Measurements from ENCODE around the gene EFCAB11. TPM values are rescaled to one million over a fixed set of nuclear protein-coding genes. Genes with fewer than 3 reads are reported as not detected.

Gene EFCAB11
- total and polyA plus RNA-seq, 2 of the 8 experiments (the other 6 are each of a cell fraction or from before 2014, with no cell fraction given), result 6.8 to 12.8 TPM

DNA sequence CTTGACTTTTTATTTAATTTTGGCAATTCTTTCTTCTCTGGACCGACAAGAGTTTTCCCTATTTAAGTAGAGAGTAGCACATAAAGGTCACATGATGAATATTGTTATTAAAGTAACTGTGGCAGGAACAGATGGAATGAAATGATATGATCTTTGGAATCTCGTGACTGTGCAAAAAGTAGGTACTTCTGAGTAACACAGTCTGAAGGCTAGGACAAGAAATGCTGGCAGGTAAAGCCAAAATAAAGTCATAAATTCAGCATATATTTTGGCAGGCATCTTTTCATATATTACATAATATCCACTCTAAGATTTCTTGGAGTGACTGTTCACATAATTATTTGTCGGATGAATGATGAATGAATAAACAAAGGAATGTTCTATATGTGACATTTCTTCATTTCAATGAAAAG is 121.4 kb downstream of the EFCAB11 start (continued):
- TF ChIP-seq, protein P1, sequence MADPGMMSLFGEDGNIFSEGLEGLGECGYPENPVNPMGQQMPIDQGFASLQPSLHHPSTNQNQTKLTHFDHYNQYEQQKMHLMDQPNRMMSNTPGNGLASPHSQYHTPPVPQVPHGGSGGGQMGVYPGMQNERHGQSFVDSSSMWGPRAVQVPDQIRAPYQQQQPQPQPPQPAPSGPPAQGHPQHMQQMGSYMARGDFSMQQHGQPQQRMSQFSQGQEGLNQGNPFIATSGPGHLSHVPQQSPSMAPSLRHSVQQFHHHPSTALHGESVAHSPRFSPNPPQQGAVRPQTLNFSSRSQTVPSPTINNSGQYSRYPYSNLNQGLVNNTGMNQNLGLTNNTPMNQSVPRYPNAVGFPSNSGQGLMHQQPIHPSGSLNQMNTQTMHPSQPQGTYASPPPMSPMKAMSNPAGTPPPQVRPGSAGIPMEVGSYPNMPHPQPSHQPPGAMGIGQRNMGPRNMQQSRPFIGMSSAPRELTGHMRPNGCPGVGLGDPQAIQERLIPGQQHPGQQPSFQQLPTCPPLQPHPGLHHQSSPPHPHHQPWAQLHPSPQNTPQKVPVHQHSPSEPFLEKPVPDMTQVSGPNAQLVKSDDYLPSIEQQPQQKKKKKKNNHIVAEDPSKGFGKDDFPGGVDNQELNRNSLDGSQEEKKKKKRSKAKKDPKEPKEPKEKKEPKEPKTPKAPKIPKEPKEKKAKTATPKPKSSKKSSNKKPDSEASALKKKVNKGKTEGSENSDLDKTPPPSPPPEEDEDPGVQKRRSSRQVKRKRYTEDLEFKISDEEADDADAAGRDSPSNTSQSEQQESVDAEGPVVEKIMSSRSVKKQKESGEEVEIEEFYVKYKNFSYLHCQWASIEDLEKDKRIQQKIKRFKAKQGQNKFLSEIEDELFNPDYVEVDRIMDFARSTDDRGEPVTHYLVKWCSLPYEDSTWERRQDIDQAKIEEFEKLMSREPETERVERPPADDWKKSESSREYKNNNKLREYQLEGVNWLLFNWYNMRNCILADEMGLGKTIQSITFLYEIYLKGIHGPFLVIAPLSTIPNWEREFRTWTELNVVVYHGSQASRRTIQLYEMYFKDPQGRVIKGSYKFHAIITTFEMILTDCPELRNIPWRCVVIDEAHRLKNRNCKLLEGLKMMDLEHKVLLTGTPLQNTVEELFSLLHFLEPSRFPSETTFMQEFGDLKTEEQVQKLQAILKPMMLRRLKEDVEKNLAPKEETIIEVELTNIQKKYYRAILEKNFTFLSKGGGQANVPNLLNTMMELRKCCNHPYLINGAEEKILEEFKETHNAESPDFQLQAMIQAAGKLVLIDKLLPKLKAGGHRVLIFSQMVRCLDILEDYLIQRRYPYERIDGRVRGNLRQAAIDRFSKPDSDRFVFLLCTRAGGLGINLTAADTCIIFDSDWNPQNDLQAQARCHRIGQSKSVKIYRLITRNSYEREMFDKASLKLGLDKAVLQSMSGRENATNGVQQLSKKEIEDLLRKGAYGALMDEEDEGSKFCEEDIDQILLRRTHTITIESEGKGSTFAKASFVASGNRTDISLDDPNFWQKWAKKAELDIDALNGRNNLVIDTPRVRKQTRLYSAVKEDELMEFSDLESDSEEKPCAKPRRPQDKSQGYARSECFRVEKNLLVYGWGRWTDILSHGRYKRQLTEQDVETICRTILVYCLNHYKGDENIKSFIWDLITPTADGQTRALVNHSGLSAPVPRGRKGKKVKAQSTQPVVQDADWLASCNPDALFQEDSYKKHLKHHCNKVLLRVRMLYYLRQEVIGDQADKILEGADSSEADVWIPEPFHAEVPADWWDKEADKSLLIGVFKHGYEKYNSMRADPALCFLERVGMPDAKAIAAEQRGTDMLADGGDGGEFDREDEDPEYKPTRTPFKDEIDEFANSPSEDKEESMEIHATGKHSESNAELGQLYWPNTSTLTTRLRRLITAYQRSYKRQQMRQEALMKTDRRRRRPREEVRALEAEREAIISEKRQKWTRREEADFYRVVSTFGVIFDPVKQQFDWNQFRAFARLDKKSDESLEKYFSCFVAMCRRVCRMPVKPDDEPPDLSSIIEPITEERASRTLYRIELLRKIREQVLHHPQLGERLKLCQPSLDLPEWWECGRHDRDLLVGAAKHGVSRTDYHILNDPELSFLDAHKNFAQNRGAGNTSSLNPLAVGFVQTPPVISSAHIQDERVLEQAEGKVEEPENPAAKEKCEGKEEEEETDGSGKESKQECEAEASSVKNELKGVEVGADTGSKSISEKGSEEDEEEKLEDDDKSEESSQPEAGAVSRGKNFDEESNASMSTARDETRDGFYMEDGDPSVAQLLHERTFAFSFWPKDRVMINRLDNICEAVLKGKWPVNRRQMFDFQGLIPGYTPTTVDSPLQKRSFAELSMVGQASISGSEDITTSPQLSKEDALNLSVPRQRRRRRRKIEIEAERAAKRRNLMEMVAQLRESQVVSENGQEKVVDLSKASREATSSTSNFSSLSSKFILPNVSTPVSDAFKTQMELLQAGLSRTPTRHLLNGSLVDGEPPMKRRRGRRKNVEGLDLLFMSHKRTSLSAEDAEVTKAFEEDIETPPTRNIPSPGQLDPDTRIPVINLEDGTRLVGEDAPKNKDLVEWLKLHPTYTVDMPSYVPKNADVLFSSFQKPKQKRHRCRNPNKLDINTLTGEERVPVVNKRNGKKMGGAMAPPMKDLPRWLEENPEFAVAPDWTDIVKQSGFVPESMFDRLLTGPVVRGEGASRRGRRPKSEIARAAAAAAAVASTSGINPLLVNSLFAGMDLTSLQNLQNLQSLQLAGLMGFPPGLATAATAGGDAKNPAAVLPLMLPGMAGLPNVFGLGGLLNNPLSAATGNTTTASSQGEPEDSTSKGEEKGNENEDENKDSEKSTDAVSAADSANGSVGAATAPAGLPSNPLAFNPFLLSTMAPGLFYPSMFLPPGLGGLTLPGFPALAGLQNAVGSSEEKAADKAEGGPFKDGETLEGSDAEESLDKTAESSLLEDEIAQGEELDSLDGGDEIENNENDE (IDR thresholded peaks at IDR 0.05; ENCODE audit: insufficient replicate concordance, low read length), result no peak
- TF ChIP-seq BCL11A (IDR thresholded peaks at IDR 0.05; ENCODE audit: low read depth in 2 of 2, low read length in 2 of 2) (no peak), POLR2AphosphoS5 (IDR thresholded peaks at IDR 0.05; ENCODE audit: low read depth, low read length) (no peak), SRF (IDR thresholded peaks at IDR 0.05; ENCODE audit: low read depth, low read length) (no peak)
